Measurements from ENCODE around the gene TCF12. TPM values are rescaled to one million over a fixed set of nuclear protein-coding genes. Genes with fewer than 3 reads are reported as not detected.

The TCF12 gene
- total RNA-seq, 1 experiment from 2014 or later: 76.7 TPM

DNA sequence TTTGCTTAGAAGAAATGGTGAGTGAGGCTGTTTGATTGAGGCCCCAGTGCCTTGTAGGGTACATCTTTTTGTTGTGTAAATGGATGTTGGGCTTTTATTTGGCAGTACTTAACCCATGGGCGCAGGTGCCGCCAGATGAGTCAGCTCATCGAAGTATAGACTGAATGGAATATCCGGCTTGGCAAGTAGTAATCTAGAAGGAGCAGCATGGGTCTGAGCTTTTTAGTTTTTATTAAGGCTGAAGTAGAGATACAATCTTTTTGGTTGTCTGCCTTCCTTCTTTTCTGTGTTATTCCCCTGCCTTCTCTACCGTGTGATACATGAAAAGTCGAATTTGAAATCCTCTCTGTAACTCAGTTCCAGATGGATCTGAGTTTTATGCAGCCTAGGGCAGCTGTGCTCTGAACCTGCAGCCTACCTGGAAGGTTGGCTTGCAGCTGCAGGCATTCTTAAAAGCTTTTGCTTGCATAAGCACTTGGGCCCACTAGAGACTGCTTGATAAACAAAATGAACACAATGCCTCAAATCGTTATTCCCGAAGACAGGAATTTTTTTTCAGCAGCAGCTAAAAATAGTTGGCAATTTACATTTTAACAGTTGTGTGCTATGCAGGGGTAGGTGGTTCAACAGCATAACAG is 280.3 kb downstream of the TCF12 start:
- peak overlapping the region; percentile 96 for H3K27ac ChIP-seq (ENCODE audit: insufficient read length, low read depth, low read length)
- no peak overlapping the region for H2BK5ac ChIP-seq (ENCODE audit: insufficient read length, low read length)
- peak; percentile 87 for DNase-seq
- H2AFZ ChIP-seq (ENCODE audit: low read length): no peak overlapping the region
- no peak overlapping the region for H2BK12ac ChIP-seq (ENCODE audit: insufficient read length, low read depth, low read length)
- Mint-ChIP-seq H3K36me3 (ENCODE audit: insufficient read depth in 1 of 3, low read depth in 3 of 3) (peaks cover 0 to 21% (median 2%) of the 10 kb centered on the region in 3 experiments; a peak in 5 of 7 replicates), H3K9me3 (no peaks in the 10 kb centered on the region), H3K4me1 (peaks cover 54 to 62% of the 10 kb centered on the region in 2 experiments), H3K4me3 (peak overlapping the region; percentile 16 to 56; a peak in 4 of 5 replicates), H3K27me3 (ENCODE audit: low read depth) (no peaks in the 10 kb centered on the region), H3K27ac (peak overlapping the region; percentile 93 to 98 (median 96))
- H3K56ac ChIP-seq (ENCODE audit: insufficient read length, low read depth, low read length): no peak overlapping the region
- H3K4me1 ChIP-seq (ENCODE audit: insufficient read depth, low read length): peaks cover 7% of the 10 kb centered on the region
- no peak overlapping the region for H3K18ac ChIP-seq (ENCODE audit: insufficient read length, low read depth, low read length)
- H4K20me1 ChIP-seq (ENCODE audit: control insufficient read depth, insufficient read depth, insufficient read length): no peaks in the 10 kb centered on the region
- H2BK20ac ChIP-seq (ENCODE audit: low read depth, low read length, poor library complexity, severe bottlenecking): no peak overlapping the region
- no peak overlapping the region for H2AK5ac ChIP-seq (ENCODE audit: insufficient read length, low read length)
- no CpG with 5 or more reads among the region's 8 CpGs for WGBS (ENCODE audit: extremely low coverage, insufficient read length, low lambda C conversion rate)
- no peak overlapping the region for H4K8ac ChIP-seq (replicated peaks; ENCODE audit: insufficient read length, low read depth, low read length)
- H4K91ac ChIP-seq (ENCODE audit: insufficient read length, low read depth, low read length): no peak overlapping the region
- no peak overlapping the region for H3K23ac ChIP-seq (ENCODE audit: insufficient read length, low read depth, low read length)
- no peak overlapping the region for H3K9ac ChIP-seq (ENCODE audit: extremely low read depth, insufficient read length, low read length)
- TF ChIP-seq CTCF (conservative IDR thresholded peaks at IDR 0.05): no peak
- no peaks in the 10 kb centered on the region for H3K9me3 ChIP-seq (ENCODE audit: control insufficient read depth, low read depth, low read length)
- H3K27me3 ChIP-seq (ENCODE audit: insufficient read depth, low read length): no peaks in the 10 kb centered on the region
- H3K79me1 ChIP-seq (ENCODE audit: insufficient read depth, low read depth, low read length, poor library complexity, severe bottlenecking): no peaks in the 10 kb centered on the region
- no peaks in the 10 kb centered on the region; the same call in 1 of the 2 replicates for H3K79me2 ChIP-seq (ENCODE audit: insufficient read depth, low read length)
- no peak overlapping the region for H3T11ph ChIP-seq (ENCODE audit: low read length)
- no peaks in the 10 kb centered on the region for H3K23me2 ChIP-seq (ENCODE audit: insufficient read length, low read depth, low read length, poor library complexity, severe bottlenecking)
- H2BK120ac ChIP-seq (ENCODE audit: low read depth, low read length, poor library complexity, severe bottlenecking): no peak overlapping the region
- no peak overlapping the region for H3K4ac ChIP-seq (ENCODE audit: low read depth, low read length)
- no peak overlapping the region for H3K14ac ChIP-seq (ENCODE audit: insufficient read depth, low read length)
- H3K4me2 ChIP-seq (ENCODE audit: insufficient read depth, insufficient read length, low read length): peak overlapping the region; percentile 53
- H2BK15ac ChIP-seq (ENCODE audit: low read depth, low read length): no peak overlapping the region
- no peak overlapping the region for H4K5ac ChIP-seq (ENCODE audit: insufficient read length, low read depth, low read length)

All from H9 (cell line).